GM21515 (cell line): Measurements from ENCODE around the gene DNHD1.
A peak's percentile ranks its signal among the peaks of the same experiment; 100 is the strongest.

Source experiments
- ATAC-seq: cut with Tn5 transposase; IDR thresholded peaks from one replicate; pipeline ENCODE4 v1.9.1; 2021; ENCODE audit not compliant: unreplicated experiment

Gene DNHD1

DNA sequence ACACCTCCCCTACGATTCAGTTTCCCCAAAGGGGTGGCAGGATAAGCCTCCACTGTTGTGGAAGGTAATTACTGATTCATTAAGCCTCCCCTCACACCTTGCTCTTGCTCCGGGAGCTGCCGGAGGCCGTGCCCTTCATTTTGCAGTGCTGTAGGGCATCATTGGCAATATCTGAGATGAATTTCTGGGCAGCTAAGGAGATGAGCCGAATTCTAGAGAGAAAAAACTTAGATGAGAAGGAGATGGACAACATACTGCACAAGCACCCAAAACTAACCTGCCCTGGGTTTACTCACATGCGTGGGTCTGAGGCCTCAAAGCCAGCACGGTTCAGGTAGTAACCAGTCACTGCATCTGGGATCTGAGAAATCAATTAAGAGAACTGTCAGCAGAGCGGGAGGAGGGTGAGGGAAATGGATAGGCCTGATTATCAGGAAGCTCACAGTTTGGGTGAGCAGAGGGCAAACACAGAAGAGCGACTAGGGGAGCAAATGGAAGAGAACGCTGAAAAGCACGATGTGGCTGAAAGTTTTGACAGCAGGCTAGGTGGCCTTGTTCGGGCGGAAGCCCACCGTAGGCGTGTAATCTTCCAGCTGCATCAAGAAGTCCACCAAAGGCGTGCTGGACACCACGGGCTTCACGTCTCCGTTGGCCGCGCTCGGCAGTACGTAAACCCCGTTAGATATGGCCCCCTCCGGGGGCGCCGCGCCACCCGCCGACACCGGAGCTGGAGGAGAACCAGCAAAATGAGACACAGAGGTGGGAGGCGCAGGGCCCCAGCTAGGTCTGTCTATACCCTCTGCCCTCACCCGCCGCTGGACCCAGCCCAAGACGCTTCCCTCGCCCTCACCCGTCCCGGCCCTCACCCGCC is 114.2 kb downstream of the DNHD1 start:
- ATAC-seq = peak; percentile 0

DNA sequence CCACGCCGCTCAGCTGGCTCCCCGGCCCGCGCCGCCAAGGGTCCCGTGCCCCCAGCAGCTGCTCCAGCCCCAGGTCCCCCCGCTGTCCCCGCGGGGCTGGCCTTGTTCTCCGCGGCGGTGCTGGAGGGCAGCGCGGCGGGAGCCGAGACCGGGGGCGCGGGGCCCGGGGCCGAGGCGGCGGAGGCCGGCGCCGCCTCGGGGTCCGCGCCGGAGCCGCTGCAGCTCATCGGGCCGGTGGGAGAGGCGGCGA is 114.8 kb downstream of the DNHD1 start:
- peak; percentile 8 for ATAC-seq

GRCh38 chr11:6612213-6613041 is 115.3 kb downstream of the DNHD1 start, which contains the start of gene TAF10:
TSS of gene TAF10 (minus strand) at chr11:6612216. CDS start at chr11:6612189, 27 bp downstream.
- peak; percentile 86 for ATAC-seq

DNA sequence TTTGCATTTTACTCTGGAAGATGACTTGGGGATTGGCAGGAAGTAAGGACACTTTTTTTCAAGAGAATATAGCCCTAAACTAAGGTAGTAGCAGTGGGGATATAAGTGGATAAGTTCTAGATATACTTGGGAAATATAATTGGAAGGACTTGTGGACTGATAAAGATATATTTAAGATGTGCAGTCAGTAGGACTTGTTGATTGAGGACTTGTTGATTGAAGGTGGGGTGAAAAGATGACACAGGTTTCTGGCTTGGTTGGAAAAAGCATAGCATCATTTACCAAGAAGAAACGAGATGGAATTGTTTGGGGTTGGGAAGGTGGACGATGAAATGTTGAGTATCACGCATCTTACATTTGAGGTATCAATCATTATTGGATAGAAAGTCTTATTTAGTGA is 116.4 kb downstream of the DNHD1 start:
- no peak for ATAC-seq

DNA sequence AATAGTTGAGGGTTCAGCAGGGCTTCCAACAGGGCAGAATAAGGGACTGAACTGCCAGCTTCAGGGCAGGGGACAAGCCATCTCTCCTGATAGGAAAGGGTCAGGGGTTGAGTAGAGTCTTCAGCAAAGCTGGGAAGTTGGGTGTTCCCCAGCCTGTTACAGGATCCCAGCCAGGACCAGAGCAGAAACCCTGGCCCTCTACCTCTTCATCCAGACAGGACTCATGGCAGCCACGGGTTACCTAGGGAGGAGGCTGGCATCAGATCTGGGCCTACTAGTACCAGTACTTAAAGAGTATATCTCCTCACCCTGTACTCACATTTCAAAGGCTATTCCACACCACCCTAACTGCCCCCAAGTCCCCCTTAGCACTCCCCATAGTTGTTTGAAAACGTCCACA is 117.4 kb downstream of the DNHD1 start:
- no peak for ATAC-seq

GRCh38 chr11:6615046-6615445 is 118.0 kb downstream of the DNHD1 start:
- ATAC-seq = no peak

- no peak for ATAC-seq
Observed at GRCh38 chr11:6615882-6616585, 119.0 kb downstream of the DNHD1 start.

DNA sequence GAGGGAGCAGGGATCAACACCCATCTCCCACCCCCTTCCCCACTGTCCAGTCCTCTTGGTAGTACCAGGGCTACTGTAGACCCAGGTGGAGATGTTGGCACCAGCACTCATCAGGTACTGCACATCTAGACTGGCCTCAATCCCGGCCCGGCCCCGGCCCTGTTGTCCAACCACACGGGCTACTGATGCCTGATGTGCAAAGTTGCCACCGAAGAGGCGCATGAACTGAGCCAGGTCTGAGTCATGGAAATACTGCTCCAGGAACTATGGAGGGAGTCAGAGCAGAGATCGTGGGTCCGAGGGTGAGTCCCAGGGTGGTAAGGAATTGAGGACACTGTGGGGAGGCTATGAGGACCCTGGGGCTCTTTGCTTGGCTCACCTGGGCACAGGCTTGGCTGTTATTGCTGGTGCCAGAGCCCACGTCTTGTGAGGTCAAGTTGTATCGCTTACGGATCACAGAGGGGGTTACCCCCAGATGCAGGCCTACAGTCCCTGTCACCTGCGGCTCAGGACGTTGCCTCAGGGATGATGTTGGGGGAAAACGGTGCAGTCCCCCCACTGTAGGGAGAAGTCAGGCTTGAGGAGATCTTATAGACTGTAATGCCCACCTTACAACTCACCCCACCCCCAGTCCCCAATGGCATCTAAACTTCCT is 119.6 kb downstream of the DNHD1 start:
- no peak for ATAC-seq

DNA sequence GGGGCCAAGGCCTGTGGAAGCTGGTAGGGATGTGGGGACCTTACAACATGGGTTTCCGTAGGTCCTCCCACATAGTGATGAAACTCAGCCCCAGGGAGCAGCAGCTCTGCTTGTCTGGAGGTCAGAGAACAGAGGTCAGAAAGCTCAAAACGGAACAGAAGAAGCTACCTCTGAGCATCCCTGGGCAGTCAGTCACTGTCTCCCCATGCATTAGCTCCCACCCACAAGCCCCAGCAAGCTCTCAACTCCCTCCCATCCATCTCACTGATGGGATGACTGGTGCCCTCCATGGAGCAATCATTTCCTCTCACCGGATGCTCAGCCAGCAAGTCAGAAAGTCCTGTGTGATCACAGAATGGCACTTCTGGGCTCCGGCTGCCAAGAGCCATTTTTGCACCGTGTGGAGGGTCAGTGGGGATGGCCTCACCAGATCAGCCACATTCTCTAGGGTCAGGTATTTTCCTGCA is 120.3 kb downstream of the DNHD1 start:
- no peak for ATAC-seq

GRCh38 chr11:6618117-6619003 is 121.3 kb downstream of the DNHD1 start:
- ATAC-seq = peak; percentile 10

DNA sequence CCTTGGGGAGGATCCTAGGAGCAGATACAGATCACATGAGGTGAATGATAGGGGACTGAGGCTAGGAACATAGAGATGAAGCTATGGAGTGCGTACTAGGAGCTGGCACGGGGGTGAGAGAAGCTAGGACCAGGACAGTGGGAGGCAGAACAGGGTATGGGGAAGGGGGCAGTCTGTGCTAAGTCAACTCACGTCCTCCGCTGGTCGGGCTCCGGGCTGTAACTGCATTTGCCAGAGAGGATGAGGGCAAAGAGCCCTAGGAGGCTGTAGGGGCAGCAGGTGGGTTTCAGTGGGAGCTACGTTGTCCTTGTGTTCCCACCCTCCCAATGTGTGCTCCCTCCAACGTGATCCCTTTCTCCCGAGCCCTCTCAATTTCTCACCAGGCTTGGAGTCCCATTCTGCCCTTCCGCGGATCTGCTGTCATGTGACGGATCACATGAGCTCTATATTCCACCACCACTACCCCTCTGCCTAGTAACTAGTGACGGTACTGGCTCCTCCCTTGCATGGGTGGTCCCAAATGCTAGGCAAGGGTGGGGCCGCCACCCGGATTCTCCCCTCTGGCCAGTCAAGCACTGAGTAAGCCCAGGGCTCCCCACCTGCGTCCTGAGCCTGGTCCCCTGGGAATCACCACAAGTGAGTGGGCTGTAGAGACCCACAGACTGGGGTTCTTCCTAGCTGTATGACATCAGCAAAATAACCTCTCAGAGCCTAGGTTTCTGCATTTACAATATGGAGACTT is 122.1 kb downstream of the DNHD1 start, which contains the start of gene TPP1:
Gene TPP1, minus strand, starts transcription at position 419 of the 742 bp plus-strand sequence. Its CDS starts 22 bp downstream, at position 397.
- ATAC-seq = peak; percentile 98

GRCh38 chr11:6620636-6621035 is 123.6 kb downstream of the DNHD1 start:
- no peak for ATAC-seq
